Measurements from ENCODE around the gene GABBR2. TPM values are rescaled to one million over a fixed set of nuclear protein-coding genes. Genes with fewer than 3 reads are reported as not detected.
A peak's percentile ranks its signal among the peaks of the same experiment; 100 is the strongest.
"Not testable (repeated sequence)": the region's sequence is repeated elsewhere in the genome, so short reads cannot be mapped to it uniquely, and the experiment has no call there.

The GABBR2 gene
- total RNA-seq, 1 donor from 2014 or later: not detected

GRCh38 chr9:98686961-98687855, 21.5 kb downstream of the GABBR2 start:
- peak; percentile 28 for DNase-seq (ENCODE audit: low read depth)

- DNase-seq (ENCODE audit: low read depth): not testable (repeated sequence)
Measured at GRCh38 chr9:98684816-98685215, 23.9 kb downstream of the GABBR2 start.

- DNase-seq (ENCODE audit: low read depth): no peak
Measured at GRCh38 chr9:98678244-98678842, 30.4 kb downstream of the GABBR2 start.

- no peak for DNase-seq (ENCODE audit: low read depth)
Measured at GRCh38 chr9:98673681-98674080, 35.1 kb downstream of the GABBR2 start.

- no peak for DNase-seq (ENCODE audit: low read depth)
Measured at GRCh38 chr9:98667005-98667640, 41.6 kb downstream of the GABBR2 start.

GRCh38 chr9:98665501-98665900, 43.2 kb downstream of the GABBR2 start:
- DNase-seq (ENCODE audit: low read depth): no peak

- DNase-seq (ENCODE audit: low read depth): no peak
Measured at GRCh38 chr9:98660541-98660940, 48.2 kb downstream of the GABBR2 start.

GRCh38 chr9:98658951-98659351, 49.8 kb downstream of the GABBR2 start:
- DNase-seq (ENCODE audit: low read depth): peak; percentile 4

- peak; percentile 12 for DNase-seq (ENCODE audit: low read depth)
Measured at GRCh38 chr9:98657897-98658296, 50.8 kb downstream of the GABBR2 start.

GRCh38 chr9:98656511-98656910, 52.2 kb downstream of the GABBR2 start:
- no peak for DNase-seq (ENCODE audit: low read depth)

GRCh38 chr9:98655428-98655827, 53.3 kb downstream of the GABBR2 start:
- not testable (repeated sequence) for DNase-seq (ENCODE audit: low read depth)

GRCh38 chr9:98654247-98654646, 54.5 kb downstream of the GABBR2 start:
- DNase-seq (ENCODE audit: low read depth): no peak

GRCh38 chr9:98652741-98653140, 56.0 kb downstream of the GABBR2 start:
- DNase-seq (ENCODE audit: low read depth): no peak

- no peak for DNase-seq (ENCODE audit: low read depth)
Measured at GRCh38 chr9:98652302-98652701, 56.4 kb downstream of the GABBR2 start.

GRCh38 chr9:98647236-98647635, 61.5 kb downstream of the GABBR2 start:
- DNase-seq (ENCODE audit: low read depth): no peak

- DNase-seq (ENCODE audit: low read depth): no peak
Measured at GRCh38 chr9:98644011-98644410, 64.7 kb downstream of the GABBR2 start.

- DNase-seq (ENCODE audit: low read depth): no peak
Measured at GRCh38 chr9:98642661-98643312, 65.9 kb downstream of the GABBR2 start.

- no peak for DNase-seq (ENCODE audit: low read depth)
Measured at GRCh38 chr9:98641695-98642094, 67.0 kb downstream of the GABBR2 start.

- DNase-seq (ENCODE audit: low read depth): no peak
Measured at GRCh38 chr9:98640394-98640793, 68.3 kb downstream of the GABBR2 start.

- no peak for DNase-seq (ENCODE audit: low read depth)
Measured at GRCh38 chr9:98639133-98639532, 69.6 kb downstream of the GABBR2 start.

- DNase-seq (ENCODE audit: low read depth): peak; percentile 3
Measured at GRCh38 chr9:98637381-98637780, 71.4 kb downstream of the GABBR2 start.

GRCh38 chr9:98635374-98635773, 73.4 kb downstream of the GABBR2 start:
- peak; percentile 74 for DNase-seq (ENCODE audit: low read depth)

Data from renal cortical epithelial cell (primary cell).